H4 (cell line): Measurements from ENCODE around the gene FOXP1. TPM values are rescaled to one million over a fixed set of nuclear protein-coding genes. Genes with fewer than 3 reads are reported as not detected.
"Not testable (repeated sequence)": the region's sequence is repeated elsewhere in the genome, so short reads cannot be mapped to it uniquely, and the experiment has no call there.

Experiments
- DNase-seq: peaks from one replicate; pipeline ENCODE4 v3.0.0-alpha.2; 2015; ENCODE audit warnings: low spot score
- total RNA-seq: library from RNA; depleted of rRNA; stranded (reverse); fragments of >200 nt; shearing (Covaris generic); gene quantifications from 2 replicates; pipeline ENCODE4 v1.2.3, GENCODE V29; 2014

The FOXP1 gene
- total RNA-seq, 1 experiment from 2014 or later = 15.9 TPM

GRCh38 chr3:71041371-71041770 is 542.2 kb downstream of the FOXP1 start:
- no peak for DNase-seq

DNA sequence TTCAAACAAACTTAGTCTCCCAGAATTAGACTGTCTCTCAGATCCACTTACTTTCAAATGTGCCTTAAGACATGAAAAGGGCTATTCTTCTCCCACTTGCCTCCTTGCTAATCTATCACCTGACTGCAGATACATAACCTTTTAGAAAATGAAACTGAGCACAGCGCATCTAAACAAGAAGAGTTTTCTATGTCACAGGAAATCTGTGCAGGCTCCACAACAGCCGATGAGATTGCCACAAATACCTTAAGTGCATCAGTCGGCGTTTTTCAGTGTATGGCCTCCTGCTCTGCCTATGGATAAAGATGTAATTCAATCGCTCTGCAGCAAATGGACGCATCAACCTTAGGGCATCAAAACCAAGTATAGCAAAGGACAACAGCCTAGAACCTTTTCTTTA is 544.2 kb downstream of the FOXP1 start:
- no peak for DNase-seq

GRCh38 chr3:71037775-71038174 is 545.8 kb downstream of the FOXP1 start:
- no peak for DNase-seq

- no peak for DNase-seq
Measured at GRCh38 chr3:71035886-71036285, 547.6 kb downstream of the FOXP1 start.

GRCh38 chr3:71035314-71035713 is 548.2 kb downstream of the FOXP1 start:
- DNase-seq = peak; percentile 4

DNA sequence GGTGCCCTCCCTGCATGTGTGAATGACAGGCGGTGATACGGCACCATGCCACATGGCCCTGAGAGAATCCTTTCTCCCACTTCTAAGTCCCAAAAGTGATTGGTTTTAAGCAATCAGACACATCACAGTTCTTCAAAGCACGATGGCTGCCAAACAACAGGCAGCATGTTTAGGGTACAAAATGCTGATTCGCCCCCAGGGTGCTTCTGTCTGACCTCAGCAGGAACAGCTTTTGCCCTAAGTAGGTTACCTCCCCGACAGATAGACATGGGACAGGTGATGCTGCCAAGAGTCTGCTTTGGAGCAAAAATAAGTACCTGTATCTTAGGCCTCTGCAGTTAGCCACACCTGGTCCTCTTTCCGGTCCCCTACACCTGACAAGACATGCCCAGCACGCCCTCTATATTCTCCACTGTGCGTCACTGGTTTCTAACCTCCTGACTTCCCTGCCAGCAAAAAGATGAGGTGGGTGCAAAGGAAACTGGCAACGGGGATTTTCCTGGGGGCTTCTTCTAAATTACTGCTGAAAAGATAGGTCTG is 549.8 kb downstream of the FOXP1 start:
- DNase-seq = no peak

DNA sequence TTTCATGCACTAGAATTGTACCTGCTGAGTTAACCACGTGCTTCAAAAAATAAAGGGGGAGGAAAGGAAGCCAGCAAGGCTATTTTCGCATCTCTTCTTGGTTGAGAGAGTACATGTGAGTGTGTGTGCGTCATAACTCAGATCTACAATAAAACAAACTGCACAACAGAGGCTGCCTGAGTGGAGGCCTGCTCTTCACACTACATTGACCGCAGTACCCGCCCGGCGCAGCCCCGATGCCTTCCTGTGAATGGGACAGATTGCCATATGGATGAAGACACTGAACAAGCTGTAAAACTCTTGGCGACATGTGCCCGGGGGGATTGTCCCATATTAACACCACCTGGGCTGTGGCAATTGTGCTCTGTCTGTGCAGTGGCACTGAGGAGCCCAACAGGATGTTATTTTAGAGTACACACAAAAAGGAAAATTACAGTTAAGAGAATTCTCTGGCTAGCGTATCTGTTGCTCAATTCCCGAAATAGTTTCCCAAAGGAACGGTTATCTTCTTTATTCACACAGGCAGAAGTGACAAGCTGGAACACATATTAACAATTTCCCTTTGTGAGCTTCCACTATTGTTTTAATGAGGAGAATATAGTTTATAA is 551.5 kb downstream of the FOXP1 start:
- DNase-seq = no peak

GRCh38 chr3:71031181-71031580 is 552.3 kb downstream of the FOXP1 start:
- no peak for DNase-seq

GRCh38 chr3:71030748-71031147 is 552.8 kb downstream of the FOXP1 start:
- no peak for DNase-seq

DNA sequence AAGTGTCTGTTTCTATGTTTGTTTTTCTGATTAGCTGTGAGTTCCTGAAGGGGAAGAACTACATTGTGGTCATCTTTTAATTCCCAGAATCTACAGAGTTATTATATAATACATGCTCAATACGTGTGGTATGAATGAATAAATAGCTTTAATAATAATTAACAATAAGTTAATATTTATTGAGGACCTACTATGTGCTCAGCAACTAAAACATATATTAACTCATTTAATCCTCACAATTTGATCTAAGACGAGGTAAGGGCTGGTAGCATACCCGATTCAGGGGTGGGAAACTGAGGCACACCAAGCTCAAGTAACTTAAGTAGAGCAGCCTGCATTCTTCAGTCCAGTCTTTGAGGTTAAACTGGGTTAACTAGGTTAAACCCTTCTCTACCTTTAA is 553.8 kb downstream of the FOXP1 start:
- DNase-seq = no peak

GRCh38 chr3:71028802-71029201 is 554.7 kb downstream of the FOXP1 start:
- DNase-seq = no peak

- DNase-seq = no peak
Measured at GRCh38 chr3:71028184-71028583, 555.3 kb downstream of the FOXP1 start.

DNA sequence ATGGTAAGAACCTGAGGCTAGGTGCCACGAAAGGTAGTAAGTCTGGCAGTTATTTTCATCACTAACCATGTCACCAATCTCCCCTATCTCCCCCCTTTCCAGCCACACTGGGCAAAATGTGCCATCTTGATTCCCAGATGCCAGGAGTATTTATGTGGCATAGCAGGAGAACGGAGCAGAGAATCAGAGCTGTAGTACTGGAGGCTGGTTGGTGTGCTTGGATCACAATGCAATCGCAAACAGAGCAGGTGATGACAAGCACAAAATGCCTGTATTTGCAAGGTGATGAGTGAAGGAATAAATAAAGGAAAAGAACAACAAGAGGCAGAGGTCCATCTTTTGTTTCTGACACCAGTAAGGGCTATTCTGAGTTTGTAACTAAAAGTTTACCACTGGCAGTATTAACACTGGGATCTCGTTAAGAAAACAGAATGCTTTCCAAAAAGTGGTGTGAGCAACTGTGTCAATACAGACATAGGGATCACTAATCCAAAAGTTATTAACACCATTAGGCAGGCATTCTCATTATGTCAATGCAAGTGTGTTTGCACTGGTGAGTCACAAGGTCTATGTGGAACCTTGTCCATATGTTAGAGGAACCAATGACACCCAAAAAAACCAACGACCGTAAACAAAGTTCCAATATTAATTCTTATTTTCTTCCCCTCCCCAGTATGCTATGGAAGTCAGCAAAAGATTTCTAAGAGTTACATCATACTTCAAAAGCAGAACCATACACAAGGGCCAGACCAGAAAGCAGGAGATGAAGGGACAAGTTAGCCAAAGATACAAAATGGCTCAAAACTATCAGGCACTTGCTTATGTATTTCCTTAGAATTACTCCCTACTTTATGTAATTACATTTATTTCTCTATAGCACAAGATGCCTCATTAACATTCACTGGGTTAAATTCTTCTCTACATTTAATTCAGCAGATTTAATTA is 556.6 kb downstream of the FOXP1 start:
- DNase-seq = no peak

- DNase-seq = no peak
Measured at GRCh38 chr3:71025516-71025915, 558.0 kb downstream of the FOXP1 start.

GRCh38 chr3:71025010-71025409 is 558.5 kb downstream of the FOXP1 start:
- DNase-seq = no peak

GRCh38 chr3:71022551-71023335 is 560.8 kb downstream of the FOXP1 start:
- DNase-seq = peak; percentile 4

GRCh38 chr3:71018799-71019198 is 564.7 kb downstream of the FOXP1 start:
- no peak for DNase-seq

DNA sequence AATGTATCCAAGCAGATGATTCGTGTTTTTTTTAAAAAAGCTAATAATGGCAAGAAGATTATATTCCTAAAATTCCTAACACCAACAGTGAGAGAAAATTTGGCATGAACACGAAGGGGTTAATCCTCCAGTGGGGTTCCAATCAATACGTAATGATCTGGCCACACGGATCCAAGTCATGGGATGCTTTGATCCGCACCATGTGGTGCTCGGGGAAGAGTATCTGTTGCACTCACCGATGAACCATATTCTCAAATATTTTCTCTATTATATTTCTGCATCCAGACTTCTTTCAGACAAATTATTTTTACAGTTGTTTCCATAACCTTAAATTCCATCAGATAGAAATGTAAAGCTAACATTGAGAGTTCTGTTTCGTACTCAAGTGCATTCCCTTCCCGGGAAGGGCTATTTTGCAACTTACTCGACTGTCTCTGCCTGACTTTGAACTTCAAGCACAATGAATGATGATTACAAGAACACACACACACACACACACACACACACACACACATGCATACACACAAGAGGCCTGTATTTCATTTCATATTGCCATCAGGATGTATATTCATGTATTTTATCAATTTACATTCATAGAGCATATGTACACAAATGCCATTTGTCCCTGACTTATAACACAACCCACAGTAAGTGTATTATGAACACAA is 567.2 kb downstream of the FOXP1 start:
- DNase-seq = no peak

DNA sequence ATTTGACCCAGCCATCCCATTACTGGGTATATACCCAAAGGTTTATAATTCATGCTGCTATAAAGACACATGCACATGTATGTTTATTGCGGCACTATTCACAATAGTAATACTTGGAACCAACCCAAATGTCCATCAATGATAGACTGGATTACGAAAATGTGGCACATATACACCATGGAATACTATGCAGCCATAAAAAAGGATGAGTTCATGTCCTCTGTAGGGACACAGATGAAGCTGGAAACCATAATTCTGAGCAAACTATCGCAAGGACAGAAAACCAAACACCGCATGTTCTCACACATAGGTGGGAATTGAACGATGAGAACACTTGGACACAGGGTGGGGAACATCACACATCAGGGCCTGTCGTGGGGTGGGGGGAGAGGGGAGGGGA is 568.9 kb downstream of the FOXP1 start:
- DNase-seq = not testable (repeated sequence)

- DNase-seq = no peak
Measured at GRCh38 chr3:71012971-71013370, 570.6 kb downstream of the FOXP1 start.

- DNase-seq = no peak
Measured at GRCh38 chr3:71011565-71012287, 571.8 kb downstream of the FOXP1 start.
